ENCODE results near the gene GSE1.

GSE1 gene

GRCh38 chr16:85665373-85665740 is 52.2 kb downstream of the GSE1 start:
- no peak overlapping the region for H3K4me3 ChIP-seq (ENCODE audit: low read length in 2 of 2)
- H3K27me3 ChIP-seq (ENCODE audit: control insufficient read depth in 1 of 2, insufficient read depth in 2 of 2, low read length in 2 of 2), result no peaks in the 10 kb centered on the region
- H3K36me3 ChIP-seq (ENCODE audit: control insufficient read depth in 2 of 2, insufficient read depth in 2 of 2, low read length in 2 of 2), result peaks cover 65 to 75% of the 10 kb centered on the region in 2 donors
- no peak overlapping the region for H3K9ac ChIP-seq (ENCODE audit: low read length in 2 of 2)
- H3K4me1 ChIP-seq (ENCODE audit: control insufficient read depth, insufficient read depth, low read length), result peaks cover 6% of the 10 kb centered on the region
- no peak overlapping the region for H3K27ac ChIP-seq (ENCODE audit: low read length)
- H3K9me3 ChIP-seq (ENCODE audit: control insufficient read depth in 2 of 2, low read length in 2 of 2), result no peaks in the 10 kb centered on the region

GRCh38 chr16:85665929-85666328 is 52.8 kb downstream of the GSE1 start:
- Histone ChIP-seq H3K27me3 (ENCODE audit: control insufficient read depth in 1 of 2, insufficient read depth in 2 of 2, low read length in 2 of 2) (no peaks in the 10 kb centered on the region), H3K9ac (ENCODE audit: low read length in 2 of 2) (no peak overlapping the region), H3K4me1 (ENCODE audit: control insufficient read depth, insufficient read depth, low read length) (peaks cover 6% of the 10 kb centered on the region), H3K9me3 (ENCODE audit: control insufficient read depth in 2 of 2, low read length in 2 of 2) (no peaks in the 10 kb centered on the region), H3K4me3 (ENCODE audit: low read length in 2 of 2) (no peak overlapping the region), H3K27ac (ENCODE audit: low read length) (no peak overlapping the region), H3K36me3 (ENCODE audit: control insufficient read depth in 2 of 2, insufficient read depth in 2 of 2, low read length in 2 of 2) (peaks cover 69 to 79% of the 10 kb centered on the region in 2 donors)

GRCh38 chr16:85667261-85667660 is 54.1 kb downstream of the GSE1 start:
- Histone ChIP-seq H3K4me1 (ENCODE audit: control insufficient read depth, insufficient read depth, low read length) (peaks cover 6% of the 10 kb centered on the region), H3K9me3 (ENCODE audit: control insufficient read depth in 2 of 2, low read length in 2 of 2) (no peaks in the 10 kb centered on the region), H3K27me3 (ENCODE audit: control insufficient read depth in 1 of 2, insufficient read depth in 2 of 2, low read length in 2 of 2) (no peaks in the 10 kb centered on the region), H3K27ac (ENCODE audit: low read length) (no peak overlapping the region), H3K4me3 (ENCODE audit: low read length in 2 of 2) (no peak overlapping the region), H3K9ac (ENCODE audit: low read length in 2 of 2) (no peak overlapping the region), H3K36me3 (ENCODE audit: control insufficient read depth in 2 of 2, insufficient read depth in 2 of 2, low read length in 2 of 2) (peaks cover 75 to 87% of the 10 kb centered on the region in 2 donors)

GRCh38 chr16:85667841-85668413 is 54.8 kb downstream of the GSE1 start:
- no peak overlapping the region for H3K9ac ChIP-seq (ENCODE audit: low read length in 2 of 2)
- H3K4me1 ChIP-seq (ENCODE audit: control insufficient read depth, insufficient read depth, low read length), result peaks cover 6% of the 10 kb centered on the region
- H3K36me3 ChIP-seq (ENCODE audit: control insufficient read depth in 2 of 2, insufficient read depth in 2 of 2, low read length in 2 of 2), result peaks cover 76 to 84% of the 10 kb centered on the region in 2 donors
- no peaks in the 10 kb centered on the region for H3K27me3 ChIP-seq (ENCODE audit: control insufficient read depth in 1 of 2, insufficient read depth in 2 of 2, low read length in 2 of 2)
- H3K9me3 ChIP-seq (ENCODE audit: control insufficient read depth in 2 of 2, low read length in 2 of 2), result no peaks in the 10 kb centered on the region
- no peak overlapping the region for H3K4me3 ChIP-seq (ENCODE audit: low read length in 2 of 2)
- no peak overlapping the region for H3K27ac ChIP-seq (ENCODE audit: low read length)

- Histone ChIP-seq H3K27ac (ENCODE audit: low read length) (no peak overlapping the region), H3K4me3 (ENCODE audit: low read length in 2 of 2) (no peak overlapping the region), H3K9ac (ENCODE audit: low read length in 2 of 2) (no peak overlapping the region), H3K9me3 (ENCODE audit: control insufficient read depth in 2 of 2, low read length in 2 of 2) (no peaks in the 10 kb centered on the region), H3K27me3 (ENCODE audit: control insufficient read depth in 1 of 2, insufficient read depth in 2 of 2, low read length in 2 of 2) (no peaks in the 10 kb centered on the region), H3K4me1 (ENCODE audit: control insufficient read depth, insufficient read depth, low read length) (peaks cover 2% of the 10 kb centered on the region), H3K36me3 (ENCODE audit: control insufficient read depth in 2 of 2, insufficient read depth in 2 of 2, low read length in 2 of 2) (peaks cover 70 to 75% of the 10 kb centered on the region in 2 donors)
Observed at GRCh38 chr16:85668676-85669424, 55.7 kb downstream of the GSE1 start.

- Histone ChIP-seq H3K4me1 (ENCODE audit: control insufficient read depth, insufficient read depth, low read length) (no peaks in the 10 kb centered on the region), H3K27ac (ENCODE audit: low read length) (no peak overlapping the region), H3K4me3 (ENCODE audit: low read length in 2 of 2) (no peak overlapping the region), H3K36me3 (ENCODE audit: control insufficient read depth in 2 of 2, insufficient read depth in 2 of 2, low read length in 2 of 2) (peaks cover 63% of the 10 kb centered on the region in 2 donors), H3K9ac (ENCODE audit: low read length in 2 of 2) (no peak overlapping the region), H3K9me3 (ENCODE audit: control insufficient read depth in 2 of 2, low read length in 2 of 2) (no peaks in the 10 kb centered on the region), H3K27me3 (ENCODE audit: control insufficient read depth in 1 of 2, insufficient read depth in 2 of 2, low read length in 2 of 2) (no peaks in the 10 kb centered on the region)
Observed at GRCh38 chr16:85670840-85671239, 57.7 kb downstream of the GSE1 start.

- H3K4me1 ChIP-seq (ENCODE audit: control insufficient read depth, insufficient read depth, low read length), result no peaks in the 10 kb centered on the region
- no peak overlapping the region for H3K4me3 ChIP-seq (ENCODE audit: low read length in 2 of 2)
- no peaks in the 10 kb centered on the region for H3K27me3 ChIP-seq (ENCODE audit: control insufficient read depth in 1 of 2, insufficient read depth in 2 of 2, low read length in 2 of 2)
- peak overlapping the region in 1 of 2 donors; percentile 51 for H3K9ac ChIP-seq (ENCODE audit: low read length in 2 of 2)
- H3K36me3 ChIP-seq (ENCODE audit: control insufficient read depth in 2 of 2, insufficient read depth in 2 of 2, low read length in 2 of 2), result peaks cover 36 to 40% of the 10 kb centered on the region in 2 donors
- peak overlapping the region; percentile 24 for H3K27ac ChIP-seq (ENCODE audit: low read length)
- no peaks in the 10 kb centered on the region for H3K9me3 ChIP-seq (ENCODE audit: control insufficient read depth in 2 of 2, low read length in 2 of 2)
Observed at GRCh38 chr16:85673529-85674417, 60.7 kb downstream of the GSE1 start.

- no peak overlapping the region for H3K4me3 ChIP-seq (ENCODE audit: low read length in 2 of 2)
- peaks cover 31 to 34% of the 10 kb centered on the region in 2 donors for H3K36me3 ChIP-seq (ENCODE audit: control insufficient read depth in 2 of 2, insufficient read depth in 2 of 2, low read length in 2 of 2)
- no peaks in the 10 kb centered on the region for H3K9me3 ChIP-seq (ENCODE audit: control insufficient read depth in 2 of 2, low read length in 2 of 2)
- H3K4me1 ChIP-seq (ENCODE audit: control insufficient read depth, insufficient read depth, low read length), result no peaks in the 10 kb centered on the region
- peak overlapping the region in 1 of 2 donors; percentile 36 for H3K9ac ChIP-seq (ENCODE audit: low read length in 2 of 2)
- no peaks in the 10 kb centered on the region for H3K27me3 ChIP-seq (ENCODE audit: control insufficient read depth in 1 of 2, insufficient read depth in 2 of 2, low read length in 2 of 2)
- H3K27ac ChIP-seq (ENCODE audit: low read length), result peak overlapping the region; percentile 24
Observed at GRCh38 chr16:85674418-85674755, 61.3 kb downstream of the GSE1 start.

GRCh38 chr16:85674828-85675227 is 61.7 kb downstream of the GSE1 start:
- no peaks in the 10 kb centered on the region for H3K9me3 ChIP-seq (ENCODE audit: control insufficient read depth in 2 of 2, low read length in 2 of 2)
- no peak overlapping the region for H3K9ac ChIP-seq (ENCODE audit: low read length in 2 of 2)
- H3K27ac ChIP-seq (ENCODE audit: low read length), result peak overlapping the region; percentile 24
- H3K4me1 ChIP-seq (ENCODE audit: control insufficient read depth, insufficient read depth, low read length), result no peaks in the 10 kb centered on the region
- no peaks in the 10 kb centered on the region for H3K27me3 ChIP-seq (ENCODE audit: control insufficient read depth in 1 of 2, insufficient read depth in 2 of 2, low read length in 2 of 2)
- peaks cover 27 to 32% of the 10 kb centered on the region in 2 donors for H3K36me3 ChIP-seq (ENCODE audit: control insufficient read depth in 2 of 2, insufficient read depth in 2 of 2, low read length in 2 of 2)
- no peak overlapping the region for H3K4me3 ChIP-seq (ENCODE audit: low read length in 2 of 2)

- Histone ChIP-seq H3K9ac (ENCODE audit: low read length in 2 of 2) (no peak overlapping the region), H3K4me1 (ENCODE audit: control insufficient read depth, insufficient read depth, low read length) (no peaks in the 10 kb centered on the region), H3K4me3 (ENCODE audit: low read length in 2 of 2) (no peak overlapping the region), H3K36me3 (ENCODE audit: control insufficient read depth in 2 of 2, insufficient read depth in 2 of 2, low read length in 2 of 2) (peaks cover 23 to 31% of the 10 kb centered on the region in 2 donors), H3K27me3 (ENCODE audit: control insufficient read depth in 1 of 2, insufficient read depth in 2 of 2, low read length in 2 of 2) (no peaks in the 10 kb centered on the region), H3K27ac (ENCODE audit: low read length) (no peak overlapping the region), H3K9me3 (ENCODE audit: control insufficient read depth in 2 of 2, low read length in 2 of 2) (no peaks in the 10 kb centered on the region)
Observed at GRCh38 chr16:85675251-85675874, 62.2 kb downstream of the GSE1 start.
